ENCODE results near the gene CHST8. TPM values are rescaled to one million over a fixed set of nuclear protein-coding genes. Genes with fewer than 3 reads are reported as not detected.
A peak's percentile ranks its signal among the peaks of the same experiment; 100 is the strongest.

CHST8 gene
- total RNA-seq, 1 donor from 2014 or later, result not detected

GRCh38 chr19:33812388-33813330, 190.9 kb downstream of the CHST8 start:
- H4K20me1 ChIP-seq (ENCODE audit: insufficient read depth, low read length), result peaks cover 43% of the 10 kb centered on the region
- H3K9me3 ChIP-seq (ENCODE audit: insufficient read depth, low read depth, low read length), result no peaks in the 10 kb centered on the region
- no peak overlapping the region for H2AFZ ChIP-seq (ENCODE audit: low read depth, low read length)
- no peak overlapping the region for H3K4me3 Mint-ChIP-seq (ENCODE audit: unreplicated experiment)
- H3K9ac ChIP-seq (ENCODE audit: low read length), result no peak overlapping the region
- no peaks in the 10 kb centered on the region for H3K27me3 ChIP-seq (ENCODE audit: insufficient read depth, low read length)
- H3K4me1 ChIP-seq (ENCODE audit: insufficient read depth, low read length), result no peaks in the 10 kb centered on the region
- H3K36me3 Mint-ChIP-seq (ENCODE audit: low read depth, unreplicated experiment), result peaks cover 20% of the 10 kb centered on the region
- H3K36me3 ChIP-seq (ENCODE audit: insufficient read depth, low read length), result peaks cover 8% of the 10 kb centered on the region
- no peak overlapping the region for H3K27ac ChIP-seq (ENCODE audit: low read depth, low read length)
- H3K4me3 ChIP-seq (ENCODE audit: insufficient read depth, low read depth, low read length), result no peak overlapping the region
- TF ChIP-seq EZH2 (IDR thresholded peaks at IDR 0.05; ENCODE audit: insufficient read depth, low read length) (no peak), CTCF (IDR thresholded peaks at IDR 0.05; ENCODE audit: insufficient read depth, low read depth, low read length) (no peak)
- peaks cover 14% of the 10 kb centered on the region for H3K4me1 Mint-ChIP-seq (ENCODE audit: low read depth, unreplicated experiment)
- H3K27me3 Mint-ChIP-seq (ENCODE audit: low read depth, unreplicated experiment), result no peaks in the 10 kb centered on the region
- no peak overlapping the region for H3K4me2 ChIP-seq (ENCODE audit: low read length)
- FAIRE-seq (no peak), DNase-seq (ENCODE audit: low read depth) (no peak)
- peak overlapping the region; percentile 77 for H3K27ac Mint-ChIP-seq (ENCODE audit: unreplicated experiment)
- no peaks in the 10 kb centered on the region for H3K9me3 Mint-ChIP-seq (ENCODE audit: unreplicated experiment)
- H3K79me2 ChIP-seq (ENCODE audit: insufficient read depth, low read length), result no peaks in the 10 kb centered on the region

- Mint-ChIP-seq H3K36me3 (ENCODE audit: low read depth, unreplicated experiment) (peaks cover 18% of the 10 kb centered on the region), H3K4me1 (ENCODE audit: low read depth, unreplicated experiment) (peaks cover 14% of the 10 kb centered on the region), H3K27ac (ENCODE audit: unreplicated experiment) (no peak overlapping the region), H3K27me3 (ENCODE audit: low read depth, unreplicated experiment) (peaks cover 4% of the 10 kb centered on the region), H3K9me3 (ENCODE audit: unreplicated experiment) (no peaks in the 10 kb centered on the region), H3K4me3 (ENCODE audit: unreplicated experiment) (no peak overlapping the region)
- TF ChIP-seq CTCF (IDR thresholded peaks at IDR 0.05; ENCODE audit: insufficient read depth, low read depth, low read length) (no peak), EZH2 (IDR thresholded peaks at IDR 0.05; ENCODE audit: insufficient read depth, low read length) (no peak)
- Histone ChIP-seq H3K27ac (ENCODE audit: low read depth, low read length) (no peak overlapping the region), H3K4me2 (ENCODE audit: low read length) (no peak overlapping the region), H4K20me1 (ENCODE audit: insufficient read depth, low read length) (peaks cover 34% of the 10 kb centered on the region), H3K36me3 (ENCODE audit: insufficient read depth, low read length) (peaks cover 8% of the 10 kb centered on the region), H3K4me3 (ENCODE audit: insufficient read depth, low read depth, low read length) (no peak overlapping the region), H3K4me1 (ENCODE audit: insufficient read depth, low read length) (no peaks in the 10 kb centered on the region), H3K79me2 (ENCODE audit: insufficient read depth, low read length) (no peaks in the 10 kb centered on the region), H3K9me3 (ENCODE audit: insufficient read depth, low read depth, low read length) (no peaks in the 10 kb centered on the region), H3K9ac (ENCODE audit: low read length) (no peak overlapping the region), H2AFZ (ENCODE audit: low read depth, low read length) (no peak overlapping the region), H3K27me3 (ENCODE audit: insufficient read depth, low read length) (no peaks in the 10 kb centered on the region)
- DNase-seq (ENCODE audit: low read depth) (no peak), FAIRE-seq (no peak)
These were observed 191.8 kb downstream of the CHST8 start for GRCh38 chr19:33813391-33814101.
